ENCODE measurements around the gene PSMD6.

- TF ChIP-seq CTCF (IDR thresholded peaks at IDR 0.05 in 2 of 3, conservative IDR thresholded peaks at IDR 0.05 in 1 of 3; ENCODE audit: borderline replicate concordance in 1 of 3, insufficient read depth in 1 of 3, low read depth in 2 of 3, low read length in 2 of 3) (no peak), POLR2A (IDR thresholded peaks at IDR 0.05; ENCODE audit: borderline replicate concordance, extremely low read depth, insufficient read depth, insufficient read length) (no peak), FOSL1 (IDR thresholded peaks at IDR 0.05; ENCODE audit: low read depth) (no peak), POLR2AphosphoS5 (IDR thresholded peaks at IDR 0.05; ENCODE audit: low read depth, low read length) (no peak), ZNF274 (IDR thresholded peaks at IDR 0.05; ENCODE audit: low read depth, low read length) (no peak), ATF3 (IDR thresholded peaks at IDR 0.05) (no peak), EZH2 (IDR thresholded peaks at IDR 0.05) (no peak)
Observed at GRCh38 chr3:64029287-64029686, 6.0 kb upstream of the PSMD6 start.

Measured in HCT116 (cell line).